AG09319 (cell line): Measurements from ENCODE around the gene ADPRS.

Experiments used
- DNase-seq: peaks from one replicate; pipeline ENCODE4 v3.0.0-alpha.2; 2010; ENCODE audit warnings: low read depth; ENCODE audit errors: extremely low read depth
- TF ChIP-seq, protein P1 (sequence below): IDR thresholded peaks from 2 replicates; pipeline ENCODE4 v1.5.1; 2011; ENCODE audit warnings: low read depth, mild to moderate bottlenecking, inconsistent platforms, low read length, moderate library complexity

Gene ADPRS

DNA sequence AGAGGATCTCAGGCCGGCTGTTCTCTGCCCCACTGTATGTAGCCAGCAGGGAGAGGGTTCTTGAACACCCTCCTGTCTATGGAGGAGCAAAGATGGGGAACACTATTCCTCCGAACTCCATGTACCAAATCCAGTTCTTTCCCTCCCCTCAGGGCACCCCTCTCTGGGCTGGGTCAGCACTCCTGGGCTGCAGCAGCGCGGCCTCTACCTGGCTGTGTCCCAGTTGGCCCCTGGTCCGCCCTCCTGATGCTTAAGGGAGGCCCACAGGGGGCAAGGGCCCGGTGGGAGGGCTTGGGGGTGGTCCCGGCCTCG lies 471 bp upstream of the ADPRS start:
- DNase-seq: no peak
- TF ChIP-seq, protein P1, sequence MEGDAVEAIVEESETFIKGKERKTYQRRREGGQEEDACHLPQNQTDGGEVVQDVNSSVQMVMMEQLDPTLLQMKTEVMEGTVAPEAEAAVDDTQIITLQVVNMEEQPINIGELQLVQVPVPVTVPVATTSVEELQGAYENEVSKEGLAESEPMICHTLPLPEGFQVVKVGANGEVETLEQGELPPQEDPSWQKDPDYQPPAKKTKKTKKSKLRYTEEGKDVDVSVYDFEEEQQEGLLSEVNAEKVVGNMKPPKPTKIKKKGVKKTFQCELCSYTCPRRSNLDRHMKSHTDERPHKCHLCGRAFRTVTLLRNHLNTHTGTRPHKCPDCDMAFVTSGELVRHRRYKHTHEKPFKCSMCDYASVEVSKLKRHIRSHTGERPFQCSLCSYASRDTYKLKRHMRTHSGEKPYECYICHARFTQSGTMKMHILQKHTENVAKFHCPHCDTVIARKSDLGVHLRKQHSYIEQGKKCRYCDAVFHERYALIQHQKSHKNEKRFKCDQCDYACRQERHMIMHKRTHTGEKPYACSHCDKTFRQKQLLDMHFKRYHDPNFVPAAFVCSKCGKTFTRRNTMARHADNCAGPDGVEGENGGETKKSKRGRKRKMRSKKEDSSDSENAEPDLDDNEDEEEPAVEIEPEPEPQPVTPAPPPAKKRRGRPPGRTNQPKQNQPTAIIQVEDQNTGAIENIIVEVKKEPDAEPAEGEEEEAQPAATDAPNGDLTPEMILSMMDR: no peak

DNA sequence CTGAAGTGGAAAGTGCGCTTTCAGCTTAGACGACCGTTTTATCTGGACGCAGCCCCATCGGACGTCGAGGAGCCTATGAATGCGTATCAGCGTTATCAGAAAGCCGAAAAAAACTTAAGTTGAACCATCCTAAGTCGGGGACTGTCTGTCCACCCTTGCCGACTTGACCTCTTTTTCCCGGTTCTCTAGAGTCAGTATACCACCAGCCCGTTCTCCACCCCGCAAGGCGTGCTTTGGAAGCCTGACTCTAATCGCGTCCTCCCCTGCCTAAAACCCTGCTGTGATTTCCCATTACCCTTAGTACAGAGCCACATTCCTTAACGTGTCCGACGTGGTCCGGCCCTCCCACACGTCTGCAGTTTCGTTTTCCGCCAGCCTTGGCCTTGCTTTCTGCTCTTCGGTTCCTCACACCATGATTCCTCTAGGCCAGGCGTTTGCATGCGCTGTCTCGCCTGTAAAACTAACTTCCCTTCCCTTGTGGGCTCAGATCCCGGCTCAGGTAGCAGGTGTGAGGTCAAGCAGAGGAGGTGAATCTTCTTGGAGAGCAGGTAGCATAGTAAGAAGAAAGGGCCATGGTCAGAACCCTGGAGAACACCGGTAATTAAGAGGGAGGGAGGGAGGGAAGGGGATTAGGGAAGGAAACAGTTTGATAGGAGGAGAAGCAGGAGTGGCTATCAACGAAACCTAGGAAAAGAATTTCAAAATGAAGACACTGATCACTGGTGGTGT lies 865 bp downstream of the ADPRS start:
- DNase-seq: no peak
- TF ChIP-seq, protein P1: no peak

DNA sequence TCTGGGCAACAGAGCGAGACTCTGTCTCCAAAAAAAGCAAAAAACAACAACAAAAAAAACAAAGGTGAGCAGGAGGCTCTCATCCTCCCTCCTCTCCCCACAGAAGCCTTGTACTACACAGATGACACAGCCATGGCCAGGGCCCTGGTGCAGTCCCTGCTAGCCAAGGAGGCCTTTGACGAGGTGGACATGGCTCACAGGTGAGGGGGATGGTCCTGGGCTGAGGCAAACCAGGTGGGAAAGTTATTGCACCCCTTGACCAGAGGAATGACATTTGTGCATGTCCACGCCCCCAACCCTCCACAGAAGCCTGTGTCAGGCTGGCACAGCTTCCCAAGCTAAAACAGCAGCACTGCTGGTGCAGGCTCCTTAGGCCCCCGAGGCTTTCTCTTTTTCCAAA lies 2.4 kb downstream of the ADPRS start:
- no peak for DNase-seq
- TF ChIP-seq, protein P1: no peak

DNA sequence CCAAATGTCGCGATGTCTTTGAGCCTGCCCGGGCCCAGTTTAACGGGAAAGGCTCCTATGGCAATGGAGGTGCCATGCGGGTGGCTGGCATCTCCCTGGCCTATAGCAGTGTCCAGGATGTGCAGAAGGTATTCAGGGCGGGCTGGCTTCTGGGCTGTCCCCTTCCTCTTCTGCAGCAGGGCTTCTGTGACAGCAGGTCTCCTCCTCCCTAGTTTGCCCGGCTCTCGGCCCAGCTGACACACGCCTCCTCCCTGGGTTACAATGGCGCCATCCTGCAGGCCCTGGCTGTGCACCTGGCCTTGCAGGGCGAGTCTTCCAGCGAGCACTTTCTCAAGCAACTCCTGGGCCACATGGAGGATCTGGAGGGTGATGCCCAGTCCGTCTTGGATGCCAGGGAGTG lies 3.0 kb downstream of the ADPRS start:
- no peak for DNase-seq
- TF ChIP-seq, protein P1: no peak

DNA sequence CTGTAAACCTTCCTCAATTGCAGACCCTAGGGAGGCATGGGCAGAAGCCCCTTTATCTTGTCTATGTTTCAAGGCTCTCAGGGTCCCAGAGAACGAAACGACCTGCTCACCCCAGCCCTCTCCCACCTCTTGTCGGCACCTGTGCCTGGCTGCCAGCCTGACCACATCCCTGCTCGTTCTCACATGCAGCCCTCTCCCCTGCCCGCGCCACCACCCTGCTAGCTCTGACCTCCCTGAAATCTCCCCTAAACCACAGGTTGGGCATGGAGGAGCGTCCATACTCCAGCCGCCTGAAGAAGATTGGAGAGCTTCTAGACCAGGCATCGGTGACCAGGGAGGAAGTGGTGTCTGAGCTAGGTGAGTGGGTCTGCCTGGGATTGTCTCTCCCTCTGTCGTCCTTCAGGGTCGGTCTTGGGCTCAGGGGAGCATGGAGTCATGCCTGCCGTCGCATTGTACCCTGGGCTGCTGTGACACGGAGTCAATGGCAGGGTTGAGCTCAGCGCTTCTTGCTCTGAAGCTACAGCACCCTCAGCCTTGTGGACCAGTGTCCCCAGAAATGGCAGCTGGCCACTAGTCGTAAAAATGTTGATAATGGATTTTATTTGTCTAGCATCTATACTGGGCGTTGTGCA lies 3.6 kb downstream of the ADPRS start:
- DNase-seq: no peak

DNA sequence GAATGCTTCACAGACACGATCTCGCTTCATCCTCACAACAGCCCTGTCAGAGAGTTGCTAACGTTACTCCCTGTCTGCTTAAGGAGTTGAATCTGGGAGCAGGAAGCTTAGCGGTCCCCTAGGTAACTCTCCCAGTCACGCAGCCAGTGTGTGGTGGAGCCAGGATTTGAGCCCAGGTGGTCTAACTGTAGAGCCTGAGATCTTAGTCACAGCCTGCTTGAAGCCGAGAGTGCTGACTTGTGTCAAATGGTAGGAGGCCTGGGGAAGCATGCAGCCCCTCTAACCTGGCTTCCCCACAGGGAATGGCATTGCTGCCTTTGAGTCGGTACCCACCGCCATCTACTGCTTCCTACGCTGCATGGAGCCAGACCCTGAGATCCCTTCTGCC lies 4.1 kb downstream of the ADPRS start:
- no peak for DNase-seq
- TF ChIP-seq, protein P1: no peak

More for the DNA sequence above, 3.6 kb downstream of the ADPRS start:
- TF ChIP-seq, protein P1: no peak

DNA sequence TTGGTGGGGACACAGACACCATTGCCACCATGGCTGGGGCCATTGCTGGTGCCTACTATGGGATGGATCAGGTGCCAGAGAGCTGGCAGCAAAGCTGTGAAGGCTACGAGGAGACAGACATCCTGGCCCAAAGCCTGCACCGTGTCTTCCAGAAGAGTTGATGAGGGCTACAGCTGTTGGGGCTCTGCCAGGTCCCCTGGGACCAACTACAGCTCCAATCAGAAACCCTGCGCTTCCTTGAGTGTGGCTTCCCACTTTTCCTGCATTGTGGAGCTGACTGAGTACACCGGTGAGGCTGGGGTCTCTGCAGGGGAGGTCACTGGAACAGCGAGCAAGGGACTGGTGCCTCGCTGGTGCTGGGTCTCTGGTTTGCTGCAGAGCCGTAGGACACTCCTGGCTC lies 4.5 kb downstream of the ADPRS start:
- no peak for DNase-seq
- TF ChIP-seq, protein P1: no peak
